Iris pigment epithelial cell (primary cell): ENCODE results near the gene PCNX2.

Experiments used
- DNase-seq: peaks from one replicate; pipeline ENCODE4 v3.0.0-alpha.2; 2011; ENCODE audit warnings: low read depth

PCNX2 gene

DNA sequence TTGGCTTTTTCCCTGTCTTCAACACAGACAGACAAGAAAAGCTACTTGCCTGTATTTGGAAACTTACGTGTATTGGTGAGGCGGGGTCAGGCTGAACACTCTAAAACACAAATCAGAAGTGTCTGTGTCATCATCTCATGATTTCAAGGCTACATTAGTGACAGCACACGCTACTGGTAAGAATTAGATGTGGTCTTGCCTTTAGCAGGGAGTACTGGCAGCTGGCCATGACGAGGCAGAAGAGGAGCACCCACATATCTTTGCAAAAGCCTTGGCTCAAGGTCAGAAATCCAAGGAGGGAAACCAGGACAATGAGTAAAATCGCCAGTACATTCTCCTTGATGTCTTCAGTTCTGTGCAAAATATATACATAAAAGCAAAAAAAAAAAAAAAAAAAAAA, 77.7 kb downstream of the PCNX2 start:
- DNase-seq, result no peak

DNA sequence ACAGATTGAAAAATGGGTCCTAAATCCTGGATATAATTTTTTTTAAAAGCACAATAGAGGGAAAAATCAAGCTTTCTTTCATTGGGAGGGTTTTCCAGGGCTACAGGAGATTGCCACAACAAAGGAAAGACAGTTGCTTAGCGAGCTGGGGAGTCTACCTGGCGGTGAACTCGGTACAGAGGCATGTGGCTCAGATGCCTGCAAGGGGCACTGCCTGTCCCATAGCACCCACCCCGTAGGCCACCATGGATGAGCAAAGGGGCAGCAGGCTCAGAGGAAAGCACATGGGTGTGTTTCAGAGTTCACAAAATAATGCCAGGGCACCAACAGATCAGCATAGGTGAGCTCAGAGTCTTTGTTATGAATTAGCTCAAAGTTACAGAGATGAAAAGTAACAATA, 79.5 kb downstream of the PCNX2 start:
- no peak for DNase-seq

DNA sequence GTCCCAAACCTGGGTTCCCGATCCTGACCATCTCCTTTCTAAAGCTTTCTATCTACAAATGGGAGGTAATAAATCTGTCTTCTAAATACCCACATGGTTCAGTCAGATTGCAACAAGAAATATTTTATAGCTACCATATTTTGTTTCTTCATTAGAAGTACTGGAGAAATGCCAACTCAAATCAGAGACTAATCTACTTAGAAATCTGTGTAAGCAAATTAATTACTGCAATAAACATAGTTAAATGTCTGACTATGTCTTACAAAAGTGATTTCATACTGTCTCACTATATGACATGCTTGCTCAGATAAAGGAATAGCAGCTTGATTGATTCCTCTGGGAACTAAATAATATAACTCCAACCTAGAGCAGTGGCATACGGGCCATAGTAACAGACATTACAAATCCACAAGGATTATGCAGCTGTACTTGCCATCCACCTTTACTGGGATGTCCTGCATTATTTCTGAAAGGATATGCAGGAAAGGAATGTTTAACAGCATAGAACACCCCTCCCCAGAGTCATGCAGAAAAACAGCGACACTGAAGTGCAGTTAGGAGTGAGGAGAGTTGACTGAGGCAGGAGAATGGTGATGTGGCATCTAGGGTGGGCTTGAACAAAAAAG, 80.3 kb downstream of the PCNX2 start:
- no peak for DNase-seq

DNA sequence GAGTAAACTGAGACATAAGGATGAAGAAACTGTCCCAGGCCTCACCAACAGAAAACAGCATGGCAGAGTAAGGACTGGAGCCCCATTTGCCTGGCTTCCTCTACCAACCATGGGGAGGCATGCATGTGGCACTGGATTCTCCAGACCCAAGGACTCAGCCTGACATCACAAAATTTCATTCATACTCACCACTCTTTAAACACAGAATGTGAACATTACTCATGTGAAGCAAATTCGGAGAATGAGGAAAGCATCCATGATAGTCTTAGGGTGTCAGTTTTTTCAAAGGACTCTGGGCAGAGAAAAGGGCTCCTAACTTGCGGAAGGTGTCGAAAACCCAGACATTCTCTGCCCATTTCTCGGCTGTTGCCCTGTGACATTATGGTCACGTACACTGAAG, 83.9 kb downstream of the PCNX2 start:
- peak; percentile 18 for DNase-seq

GRCh38 chr1:233211106-233211505, 84.4 kb downstream of the PCNX2 start:
- no peak for DNase-seq

- no peak for DNase-seq
These were observed 86.0 kb downstream of the PCNX2 start for GRCh38 chr1:233209481-233209880.

DNA sequence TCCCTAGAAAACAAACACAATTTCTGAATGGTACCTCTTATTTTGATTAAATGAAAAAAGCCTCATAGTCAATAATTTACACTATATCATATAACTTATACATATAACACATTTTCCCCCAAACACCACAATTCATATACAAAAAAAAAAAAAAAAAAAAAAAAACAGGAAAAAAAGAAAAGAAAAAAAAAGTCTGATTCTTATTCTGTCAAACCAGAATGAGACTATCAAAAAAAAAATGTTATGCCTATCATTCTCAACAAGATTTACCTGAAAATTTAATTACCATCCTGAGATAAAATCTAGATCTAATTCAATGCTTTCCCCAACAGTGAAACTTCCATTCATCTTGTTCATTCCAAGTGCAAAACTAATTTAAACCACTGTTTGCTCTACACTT, 86.8 kb downstream of the PCNX2 start:
- DNase-seq, result no peak

GRCh38 chr1:233197940-233198339, 97.6 kb downstream of the PCNX2 start:
- DNase-seq, result no peak

- DNase-seq, result no peak
These were observed 101.8 kb downstream of the PCNX2 start for GRCh38 chr1:233193741-233194140.

DNA sequence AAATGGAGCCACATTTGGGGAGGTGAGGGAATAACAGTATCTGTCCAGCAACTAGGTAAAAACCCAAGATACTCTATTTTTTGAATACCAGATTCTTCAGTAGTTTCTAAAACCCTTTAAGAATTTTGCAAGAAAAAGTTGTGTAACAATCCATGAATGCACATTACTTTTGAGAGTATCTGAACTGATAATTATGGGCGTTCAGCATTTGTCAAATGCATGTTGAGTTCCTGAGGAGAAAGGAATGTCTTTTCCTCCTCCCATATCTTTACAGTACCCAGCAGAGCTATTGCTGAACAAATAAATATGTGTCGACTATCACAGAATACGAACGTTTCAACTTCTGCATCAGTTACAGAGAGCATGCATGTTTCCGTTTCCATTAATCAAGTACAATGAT, 104.5 kb downstream of the PCNX2 start:
- DNase-seq, result no peak

GRCh38 chr1:233189526-233189925, 106.0 kb downstream of the PCNX2 start:
- no peak for DNase-seq

DNA sequence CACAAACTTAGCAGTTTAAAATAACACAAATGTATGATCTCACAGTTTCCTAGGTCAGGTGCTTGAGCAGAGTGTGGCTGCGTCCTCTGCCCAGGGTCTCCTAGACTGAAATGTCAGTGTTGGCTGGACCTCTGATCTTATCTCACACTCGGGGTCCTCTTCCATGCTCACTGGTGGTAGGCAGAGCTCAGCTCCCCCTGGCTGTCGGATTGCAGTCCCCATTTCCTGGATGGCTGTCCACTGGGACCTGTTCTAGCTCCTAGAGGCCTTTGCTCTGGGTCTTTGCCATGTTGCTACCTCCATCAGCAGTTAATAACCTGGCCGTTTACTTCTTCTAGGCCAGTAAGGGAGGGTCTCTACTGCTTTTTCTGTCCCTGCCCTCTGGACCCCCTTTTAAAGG, 107.5 kb downstream of the PCNX2 start:
- DNase-seq, result no peak

GRCh38 chr1:233183226-233184020, 112.1 kb downstream of the PCNX2 start:
- peak; percentile 81 for DNase-seq

- DNase-seq, result no peak
These were observed 112.9 kb downstream of the PCNX2 start for GRCh38 chr1:233182587-233182986.

- peak; percentile 69 for DNase-seq
These were observed 114.7 kb downstream of the PCNX2 start for GRCh38 chr1:233180641-233181364.

DNA sequence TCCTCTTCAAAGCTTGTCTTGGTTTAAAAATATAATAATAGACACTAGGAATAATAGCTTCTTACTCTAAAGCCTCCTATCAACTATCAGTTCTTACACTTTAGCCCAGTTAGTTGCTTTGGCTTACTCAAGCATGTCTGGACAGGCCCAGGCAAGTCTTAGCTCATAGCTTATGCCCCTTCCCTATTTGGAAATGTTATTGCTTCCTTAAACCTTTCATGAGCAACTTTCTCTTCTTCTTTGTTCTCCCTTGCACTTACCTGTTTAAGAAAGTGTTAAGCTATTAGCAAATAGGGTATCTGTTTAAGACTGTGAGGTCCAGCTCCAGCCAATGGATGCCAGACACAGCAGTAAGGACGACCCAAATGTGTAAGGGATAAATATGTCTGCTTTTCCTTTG, 115.9 kb downstream of the PCNX2 start:
- peak; percentile 57 for DNase-seq

DNA sequence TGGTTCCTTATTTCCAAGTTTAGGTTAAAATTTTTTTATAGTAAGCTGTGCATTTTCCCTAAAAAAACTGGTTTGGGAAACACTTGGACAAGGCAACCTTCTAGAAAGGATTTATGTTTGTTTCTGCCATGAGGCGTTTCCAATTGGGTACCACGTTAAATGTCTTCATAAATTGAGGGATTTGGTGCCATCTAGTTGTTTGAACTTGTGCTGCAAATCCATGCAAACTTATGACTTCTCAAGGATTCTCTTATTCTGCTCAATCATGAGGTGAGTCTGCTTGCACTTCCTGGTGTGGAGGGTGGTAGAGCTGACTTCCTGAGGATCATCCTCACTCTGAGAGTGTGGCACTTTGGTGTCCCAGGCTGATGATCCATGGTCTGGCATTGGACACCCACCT, 123.3 kb downstream of the PCNX2 start:
- DNase-seq, result peak; percentile 72

GRCh38 chr1:233170741-233171140, 124.8 kb downstream of the PCNX2 start:
- no peak for DNase-seq

- DNase-seq, result no peak
These were observed 127.1 kb downstream of the PCNX2 start for GRCh38 chr1:233168384-233168783.

- no peak for DNase-seq
These were observed 128.6 kb downstream of the PCNX2 start for GRCh38 chr1:233166896-233167295.

GRCh38 chr1:233163696-233164095, 131.8 kb downstream of the PCNX2 start:
- DNase-seq, result no peak

GRCh38 chr1:233158322-233158721, 137.2 kb downstream of the PCNX2 start:
- DNase-seq, result no peak

GRCh38 chr1:233157245-233157644, 138.3 kb downstream of the PCNX2 start:
- no peak for DNase-seq
